Hematopoietic multipotent progenitor cell treated with erythropoietin and hydrocortisone succinate and interleukin-3 and kit ligand, for 6 days (in vitro differentiated cells): Measurements from ENCODE around the gene FARP1.
"Not testable (repeated sequence)": the region's sequence is repeated elsewhere in the genome, so short reads cannot be mapped to it uniquely, and the experiment has no call there.

Experiments used
- DNase-seq: peaks from one replicate; pipeline ENCODE4 v3.0.0-alpha.2; 2015

Gene FARP1

GRCh38 chr13:98206946-98207345 is 64.1 kb downstream of the FARP1 start:
- no peak for DNase-seq

GRCh38 chr13:98207416-98207815 is 64.5 kb downstream of the FARP1 start:
- DNase-seq: no peak

GRCh38 chr13:98208606-98209005 is 65.7 kb downstream of the FARP1 start:
- no peak for DNase-seq

GRCh38 chr13:98212763-98213162 is 69.9 kb downstream of the FARP1 start:
- DNase-seq: no peak

- no peak for DNase-seq
Measured at GRCh38 chr13:98213354-98213753, 70.5 kb downstream of the FARP1 start.

GRCh38 chr13:98214008-98214643 is 71.2 kb downstream of the FARP1 start:
- DNase-seq: no peak

GRCh38 chr13:98214707-98215106 is 71.8 kb downstream of the FARP1 start:
- no peak for DNase-seq

- DNase-seq: no peak
Measured at GRCh38 chr13:98215508-98215907, 72.6 kb downstream of the FARP1 start.

GRCh38 chr13:98216135-98216565 is 73.3 kb downstream of the FARP1 start:
- DNase-seq: no peak

GRCh38 chr13:98216711-98217285 is 73.9 kb downstream of the FARP1 start:
- DNase-seq: no peak

GRCh38 chr13:98217597-98217996 is 74.7 kb downstream of the FARP1 start:
- DNase-seq: no peak

- DNase-seq: no peak
Measured at GRCh38 chr13:98219685-98220084, 76.8 kb downstream of the FARP1 start.

GRCh38 chr13:98220271-98220791 is 77.4 kb downstream of the FARP1 start:
- no peak for DNase-seq

- DNase-seq: no peak
Measured at GRCh38 chr13:98221234-98221633, 78.3 kb downstream of the FARP1 start.

GRCh38 chr13:98222081-98222554 is 79.2 kb downstream of the FARP1 start:
- no peak for DNase-seq

GRCh38 chr13:98222816-98223215 is 79.9 kb downstream of the FARP1 start:
- peak; percentile 84 for DNase-seq

GRCh38 chr13:98223741-98224140 is 80.8 kb downstream of the FARP1 start:
- no peak for DNase-seq

GRCh38 chr13:98224557-98224956 is 81.7 kb downstream of the FARP1 start:
- DNase-seq: no peak

- no peak for DNase-seq
Measured at GRCh38 chr13:98225036-98225940, 82.4 kb downstream of the FARP1 start.

GRCh38 chr13:98226496-98226895 is 83.6 kb downstream of the FARP1 start:
- no peak for DNase-seq

GRCh38 chr13:98228661-98229341 is 85.9 kb downstream of the FARP1 start:
- no peak for DNase-seq

GRCh38 chr13:98230762-98231161 is 87.9 kb downstream of the FARP1 start:
- DNase-seq: not testable (repeated sequence)

- no peak for DNase-seq
Measured at GRCh38 chr13:98232456-98232855, 89.6 kb downstream of the FARP1 start.
